Lower leg skin (tissue), 4 donors: Measurements from ENCODE around the gene KNCN. TPM values are rescaled to one million over a fixed set of nuclear protein-coding genes. Genes with fewer than 3 reads are reported as not detected.

Experiments used
- DNase-seq, 2 donors: peaks; one replicate each; pipeline ENCODE4 v3.0.0-alpha.2; 2019; ENCODE audit warnings: low spot score in 2 of 2
- H3K4me3 ChIP-seq: fragments of 200-600 bp; sonication (generic); 2 replicates; pipeline ENCODE4 v1.5.1; 2017; ENCODE audit warnings: mild to moderate bottlenecking, low read depth; ENCODE audit not compliant: poor library complexity, severe bottlenecking
- POLR2A ChIP-seq, 2 donors: fragments of 450-650 bp; IDR thresholded peaks; one replicate each; pipeline ENCODE4 v1.6.1; 2016 to 2017; ENCODE audit warnings: antibody characterized with exemption in 2 of 2, mild to moderate bottlenecking in 1 of 2, moderate library complexity in 1 of 2
- WGBS, 2 donors: methylation state at CpG; one replicate each; pipeline ENCODE4 v1.1.5; 2018; 5-methylcytosine and 5-hydroxymethylcytosine counted together
- intact Hi-C: fragments of 100-400 bp; cut with DNase I; formaldehyde crosslinking; loops from one replicate; pipeline ENCODE4 v1.15.0; 2023; ENCODE audit warnings: low total_unique reads
- total RNA-seq, 4 donors: library from RNA; depleted of rRNA; stranded (reverse); fragments of >200 nt; gene quantifications; one replicate each; pipeline ENCODE4 v1.1.0, GENCODE V29; 2016
- TF ChIP-seq, protein P1 (sequence below), 3 donors: fragments of 450-650 bp; IDR thresholded peaks; one replicate each; pipeline ENCODE4 v1.5.1; 2016; ENCODE audit warnings: antibody characterized with exemption in 3 of 3, mild to moderate bottlenecking in 3 of 3, moderate library complexity in 2 of 3

The KNCN gene
- total RNA-seq, 4 donors from 2014 or later: not detected

DNA sequence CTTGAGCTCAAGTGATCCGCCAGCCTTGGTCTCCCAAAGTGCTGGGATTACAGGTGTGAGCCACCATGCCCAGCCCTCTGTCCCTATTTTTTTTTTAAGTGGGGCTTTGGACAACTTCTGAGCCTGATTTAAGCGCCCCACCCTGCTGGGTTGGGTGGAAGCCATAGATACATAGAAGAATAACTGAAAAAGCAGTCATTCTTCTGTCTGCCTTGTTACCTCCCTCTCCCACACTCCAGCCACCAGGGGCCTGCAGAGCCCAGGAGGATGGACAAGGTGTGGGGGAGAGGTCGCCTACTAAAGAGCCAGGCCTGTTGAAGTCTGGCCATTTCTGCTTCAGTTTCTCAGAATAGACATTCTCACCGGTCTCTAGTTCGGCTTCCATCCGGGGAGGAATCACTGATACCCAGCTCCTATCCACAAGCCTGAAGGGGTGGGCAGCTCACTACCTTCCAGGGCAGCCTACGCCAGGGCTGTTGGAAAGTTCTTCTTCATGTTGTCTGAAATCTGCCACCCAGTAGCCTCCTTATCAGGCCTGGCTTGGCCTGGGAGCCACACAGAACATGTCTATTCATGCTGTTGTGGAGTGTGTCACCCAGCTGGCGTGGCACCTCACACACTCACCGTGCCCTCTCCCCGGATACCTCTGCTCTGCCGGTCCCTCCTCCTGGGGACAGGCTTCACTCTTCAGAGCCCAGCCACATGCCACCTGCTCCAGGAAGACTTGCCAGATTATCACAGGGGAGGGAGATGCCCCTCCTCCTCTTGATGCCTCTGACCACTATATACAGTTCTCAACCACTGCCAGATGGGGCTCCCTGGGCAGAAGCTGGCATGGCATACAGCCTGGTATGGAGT is 27.7 kb downstream of the KNCN start:
- no peak overlapping the region for H3K4me3 ChIP-seq
- DNase-seq: no peak
- WGBS, 2 donors: 66 to 72% methylated on average over 11 of the region's 11 CpGs
- intact Hi-C loops: loop anchor here (10.0 kb wide), 1 partner anchor 119 kb away; no protein-coding TSS in a partner anchor
- TF ChIP-seq POLR2A (IDR thresholded peaks at IDR 0.05): no peak
- TF ChIP-seq, protein P1, sequence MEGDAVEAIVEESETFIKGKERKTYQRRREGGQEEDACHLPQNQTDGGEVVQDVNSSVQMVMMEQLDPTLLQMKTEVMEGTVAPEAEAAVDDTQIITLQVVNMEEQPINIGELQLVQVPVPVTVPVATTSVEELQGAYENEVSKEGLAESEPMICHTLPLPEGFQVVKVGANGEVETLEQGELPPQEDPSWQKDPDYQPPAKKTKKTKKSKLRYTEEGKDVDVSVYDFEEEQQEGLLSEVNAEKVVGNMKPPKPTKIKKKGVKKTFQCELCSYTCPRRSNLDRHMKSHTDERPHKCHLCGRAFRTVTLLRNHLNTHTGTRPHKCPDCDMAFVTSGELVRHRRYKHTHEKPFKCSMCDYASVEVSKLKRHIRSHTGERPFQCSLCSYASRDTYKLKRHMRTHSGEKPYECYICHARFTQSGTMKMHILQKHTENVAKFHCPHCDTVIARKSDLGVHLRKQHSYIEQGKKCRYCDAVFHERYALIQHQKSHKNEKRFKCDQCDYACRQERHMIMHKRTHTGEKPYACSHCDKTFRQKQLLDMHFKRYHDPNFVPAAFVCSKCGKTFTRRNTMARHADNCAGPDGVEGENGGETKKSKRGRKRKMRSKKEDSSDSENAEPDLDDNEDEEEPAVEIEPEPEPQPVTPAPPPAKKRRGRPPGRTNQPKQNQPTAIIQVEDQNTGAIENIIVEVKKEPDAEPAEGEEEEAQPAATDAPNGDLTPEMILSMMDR (IDR thresholded peaks at IDR 0.05): no peak

DNA sequence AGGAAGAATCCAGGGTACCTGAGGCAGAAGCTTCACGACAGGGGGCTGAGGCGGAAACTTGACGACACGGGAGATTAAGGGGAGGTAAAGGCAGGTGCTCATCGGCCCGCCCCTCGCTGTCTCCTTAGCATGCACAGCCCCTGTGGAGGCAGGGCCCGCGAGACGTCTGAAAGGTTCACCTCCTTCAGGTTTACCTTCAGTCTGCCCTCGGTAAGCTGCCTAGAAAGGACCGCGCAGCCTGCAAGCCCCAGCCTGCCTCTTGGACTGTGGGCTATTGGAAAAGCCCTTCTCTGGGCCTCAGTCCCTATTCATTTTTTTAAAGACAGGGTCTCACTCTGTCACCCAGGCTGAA is 28.5 kb downstream of the KNCN start:
- no peak for DNase-seq
- no peak overlapping the region for H3K4me3 ChIP-seq
- intact Hi-C loops: loop anchor here (10.0 kb wide), 1 partner anchor 118 kb away; no protein-coding TSS in a partner anchor
- 48 to 62% methylated on average over 13 of the region's 13 CpGs for WGBS, 2 donors
- TF ChIP-seq, protein P1 (IDR thresholded peaks at IDR 0.05): no peak
- no peak for TF ChIP-seq POLR2A (IDR thresholded peaks at IDR 0.05)

DNA sequence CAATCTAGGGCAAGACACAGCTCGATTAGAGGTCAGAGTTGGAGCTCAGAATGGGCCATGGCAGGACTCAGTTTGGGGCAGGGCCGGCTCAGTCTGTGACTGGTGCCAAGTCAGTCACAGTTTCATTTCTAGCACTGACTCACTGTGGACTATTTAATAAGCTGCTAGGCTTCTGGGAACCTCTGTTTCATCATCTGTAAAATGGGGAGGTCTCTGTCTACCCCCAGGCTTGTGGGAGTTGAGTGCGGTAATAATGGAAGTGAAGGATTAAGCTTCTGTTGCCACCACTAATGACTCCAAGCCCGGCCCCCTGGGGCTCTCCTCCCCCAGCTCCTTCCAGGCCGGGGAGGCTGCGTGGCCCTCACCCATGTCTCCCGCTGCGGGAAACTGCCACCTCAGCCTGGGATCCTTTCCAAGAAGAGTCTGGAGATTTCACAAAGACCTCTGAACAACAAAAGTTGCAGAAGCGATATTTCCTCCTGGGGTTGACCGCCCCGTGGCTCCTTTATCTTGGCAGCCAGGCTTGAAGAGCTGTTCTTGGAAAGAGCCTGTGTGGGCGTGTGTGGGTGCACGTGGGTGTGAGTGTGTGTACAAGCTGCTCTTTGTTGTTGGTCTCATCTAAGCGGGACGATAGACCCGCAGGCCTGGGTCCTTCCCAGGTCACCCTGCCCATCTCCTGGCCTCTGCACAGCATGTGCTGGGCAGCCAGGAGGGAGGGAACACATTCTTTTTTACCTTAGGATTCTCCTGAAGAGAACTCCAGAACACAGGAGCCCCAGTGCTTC is 29.1 kb downstream of the KNCN start:
- intact Hi-C loops: loop anchor here (10.0 kb wide), 1 partner anchor 118 kb away; no protein-coding TSS in a partner anchor
- H3K4me3 ChIP-seq: no peak overlapping the region
- 5 to 12% methylated on average over 16 of the region's 16 CpGs for WGBS, 2 donors
- TF ChIP-seq, protein P1 (IDR thresholded peaks at IDR 0.05): no peak
- peak; percentile 53 to 89 for DNase-seq

DNA sequence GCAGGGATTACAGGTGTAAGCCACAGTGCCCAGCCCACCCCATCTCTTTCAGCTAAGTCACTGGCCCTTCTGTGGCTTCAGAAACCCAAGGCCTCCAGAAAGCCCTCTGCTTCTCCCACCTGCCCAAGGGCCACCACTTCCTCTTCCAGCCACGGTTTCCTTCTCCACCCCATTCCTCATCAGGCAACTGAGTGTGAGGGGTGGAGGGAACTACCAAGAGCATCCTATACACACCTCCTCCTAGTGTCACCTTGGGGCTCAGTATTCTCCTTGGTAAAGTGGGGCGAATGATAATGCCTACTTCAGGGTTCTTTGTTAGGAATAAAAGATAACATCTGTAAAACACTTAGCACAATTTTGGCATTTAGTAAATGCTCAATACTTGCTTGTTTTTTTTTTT is 30.0 kb downstream of the KNCN start:
- 76 to 83% methylated on average over 2 of the region's 2 CpGs for WGBS, 2 donors
- TF ChIP-seq, protein P1 (IDR thresholded peaks at IDR 0.05): no peak
- no peak for TF ChIP-seq POLR2A (IDR thresholded peaks at IDR 0.05)
- DNase-seq: no peak
- H3K4me3 ChIP-seq: no peak overlapping the region
- intact Hi-C loops: loop anchor here (10.0 kb wide), 1 partner anchor 117 kb away; no protein-coding TSS in a partner anchor

DNA sequence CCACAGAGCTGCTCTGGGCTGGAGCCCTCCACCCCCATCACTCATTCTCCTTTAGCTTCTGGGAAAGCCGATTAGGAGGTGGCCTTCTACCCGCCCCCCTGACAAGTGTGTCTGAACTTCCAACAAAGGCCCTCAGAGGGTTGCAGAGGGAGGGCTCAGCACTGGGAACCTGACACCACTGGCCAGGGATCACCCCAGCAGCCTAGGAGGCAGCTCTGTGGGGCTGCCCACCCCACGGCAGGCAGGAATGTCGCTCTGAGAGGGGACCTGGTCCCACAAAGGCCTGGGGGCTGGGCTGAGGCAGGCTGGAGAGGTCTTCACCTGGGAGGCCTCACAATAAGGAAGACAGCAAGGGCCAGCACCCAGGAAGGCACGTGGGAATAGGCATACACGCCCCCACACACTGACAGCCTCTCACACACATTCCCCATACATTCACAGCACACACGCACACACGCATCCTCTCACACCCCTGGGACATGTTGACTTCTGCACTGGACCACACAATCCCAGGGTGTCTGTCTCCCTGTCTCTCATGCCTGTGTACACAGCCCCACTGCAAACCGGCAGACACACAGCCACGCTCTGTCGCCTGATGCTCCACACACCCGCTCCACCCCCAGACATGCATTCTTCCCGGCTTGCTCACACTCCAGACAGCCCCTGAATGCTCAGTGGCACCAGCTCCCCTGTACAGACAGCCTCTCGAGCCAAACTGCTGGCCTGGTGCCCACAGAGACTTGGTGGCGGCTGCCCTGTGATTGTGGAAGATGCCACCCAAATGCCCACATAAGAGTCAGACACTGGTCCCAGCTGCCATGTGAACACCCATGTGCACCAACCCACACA is 31.2 kb downstream of the KNCN start:
- TF ChIP-seq, protein P1 (IDR thresholded peaks at IDR 0.05): no peak
- TF ChIP-seq POLR2A (IDR thresholded peaks at IDR 0.05): no peak
- no peak for DNase-seq
- no peak overlapping the region for H3K4me3 ChIP-seq
- intact Hi-C loops: loop anchor here (10.0 kb wide), 1 partner anchor 115 kb away; no protein-coding TSS in a partner anchor
- 71 to 74% methylated on average over 15 of the region's 15 CpGs for WGBS, 2 donors
